ENCODE measurements around the gene CLECL1.

DNA sequence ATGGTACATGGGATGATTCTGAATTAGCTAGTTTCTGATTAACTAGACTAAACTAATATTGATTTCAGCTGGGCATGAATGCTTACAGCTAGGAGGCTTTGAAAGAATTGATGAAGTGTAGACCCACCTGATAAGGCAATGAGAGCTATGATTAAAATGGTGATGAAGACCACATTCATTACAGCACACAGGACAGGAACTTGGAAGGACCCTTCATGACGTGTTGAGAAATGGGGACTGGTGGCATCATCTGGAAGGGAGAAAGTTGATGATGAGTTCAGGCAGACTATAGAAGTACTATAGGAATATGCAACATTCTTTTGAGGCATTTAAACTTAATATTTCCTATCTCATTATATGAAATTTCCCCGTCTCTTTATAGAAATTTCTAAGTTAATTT is 23.3 kb upstream of the CLECL1 start:
- TF ChIP-seq, protein P1, sequence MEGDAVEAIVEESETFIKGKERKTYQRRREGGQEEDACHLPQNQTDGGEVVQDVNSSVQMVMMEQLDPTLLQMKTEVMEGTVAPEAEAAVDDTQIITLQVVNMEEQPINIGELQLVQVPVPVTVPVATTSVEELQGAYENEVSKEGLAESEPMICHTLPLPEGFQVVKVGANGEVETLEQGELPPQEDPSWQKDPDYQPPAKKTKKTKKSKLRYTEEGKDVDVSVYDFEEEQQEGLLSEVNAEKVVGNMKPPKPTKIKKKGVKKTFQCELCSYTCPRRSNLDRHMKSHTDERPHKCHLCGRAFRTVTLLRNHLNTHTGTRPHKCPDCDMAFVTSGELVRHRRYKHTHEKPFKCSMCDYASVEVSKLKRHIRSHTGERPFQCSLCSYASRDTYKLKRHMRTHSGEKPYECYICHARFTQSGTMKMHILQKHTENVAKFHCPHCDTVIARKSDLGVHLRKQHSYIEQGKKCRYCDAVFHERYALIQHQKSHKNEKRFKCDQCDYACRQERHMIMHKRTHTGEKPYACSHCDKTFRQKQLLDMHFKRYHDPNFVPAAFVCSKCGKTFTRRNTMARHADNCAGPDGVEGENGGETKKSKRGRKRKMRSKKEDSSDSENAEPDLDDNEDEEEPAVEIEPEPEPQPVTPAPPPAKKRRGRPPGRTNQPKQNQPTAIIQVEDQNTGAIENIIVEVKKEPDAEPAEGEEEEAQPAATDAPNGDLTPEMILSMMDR (IDR thresholded peaks at IDR 0.05), result no peak
- no peak for TF ChIP-seq POLR2A (IDR thresholded peaks at IDR 0.05)
